Omental fat pad (tissue), 4 donors: Measurements from ENCODE around the gene CASK. TPM values are rescaled to one million over a fixed set of nuclear protein-coding genes. Genes with fewer than 3 reads are reported as not detected.

Experiments used
- ATAC-seq: fragments of 150-250 bp; one replicate; pipeline ENCODE4 v1.9.1; 2016; ENCODE audit warnings: mild to moderate bottlenecking, moderate library complexity; ENCODE audit not compliant: low FRiP score
- DNase-seq: peaks from one replicate; pipeline ENCODE4 v3.0.0-alpha.2; 2019; ENCODE audit warnings: low spot score
- total RNA-seq, 4 donors: library from RNA; depleted of rRNA; stranded (reverse); fragments of >200 nt; gene quantifications; one replicate each; pipeline ENCODE4 v1.1.0, GENCODE V29; 2016
- TF ChIP-seq, protein P1 (sequence below), 3 donors: fragments of 450-650 bp; IDR thresholded peaks; one replicate each; pipeline ENCODE4 v1.5.1; 2016 to 2017; ENCODE audit warnings: antibody characterized with exemption in 3 of 3, mild to moderate bottlenecking in 3 of 3, moderate library complexity in 2 of 3

The CASK gene
- total RNA-seq, 4 donors from 2014 or later, result 26.8 to 42.4 (median 32.9) TPM

GRCh38 chrX:41530085-41530484 lies 393.3 kb downstream of the CASK start:
- TF ChIP-seq, protein P1, sequence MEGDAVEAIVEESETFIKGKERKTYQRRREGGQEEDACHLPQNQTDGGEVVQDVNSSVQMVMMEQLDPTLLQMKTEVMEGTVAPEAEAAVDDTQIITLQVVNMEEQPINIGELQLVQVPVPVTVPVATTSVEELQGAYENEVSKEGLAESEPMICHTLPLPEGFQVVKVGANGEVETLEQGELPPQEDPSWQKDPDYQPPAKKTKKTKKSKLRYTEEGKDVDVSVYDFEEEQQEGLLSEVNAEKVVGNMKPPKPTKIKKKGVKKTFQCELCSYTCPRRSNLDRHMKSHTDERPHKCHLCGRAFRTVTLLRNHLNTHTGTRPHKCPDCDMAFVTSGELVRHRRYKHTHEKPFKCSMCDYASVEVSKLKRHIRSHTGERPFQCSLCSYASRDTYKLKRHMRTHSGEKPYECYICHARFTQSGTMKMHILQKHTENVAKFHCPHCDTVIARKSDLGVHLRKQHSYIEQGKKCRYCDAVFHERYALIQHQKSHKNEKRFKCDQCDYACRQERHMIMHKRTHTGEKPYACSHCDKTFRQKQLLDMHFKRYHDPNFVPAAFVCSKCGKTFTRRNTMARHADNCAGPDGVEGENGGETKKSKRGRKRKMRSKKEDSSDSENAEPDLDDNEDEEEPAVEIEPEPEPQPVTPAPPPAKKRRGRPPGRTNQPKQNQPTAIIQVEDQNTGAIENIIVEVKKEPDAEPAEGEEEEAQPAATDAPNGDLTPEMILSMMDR (IDR thresholded peaks at IDR 0.05), result no peak
- DNase-seq (no peak), ATAC-seq (no peak)

- ATAC-seq, result no peak
- DNase-seq, result no peak
- TF ChIP-seq, protein P1 (IDR thresholded peaks at IDR 0.05), result no peak
Measured at GRCh38 chrX:41529221-41529620, 394.1 kb downstream of the CASK start.

DNA sequence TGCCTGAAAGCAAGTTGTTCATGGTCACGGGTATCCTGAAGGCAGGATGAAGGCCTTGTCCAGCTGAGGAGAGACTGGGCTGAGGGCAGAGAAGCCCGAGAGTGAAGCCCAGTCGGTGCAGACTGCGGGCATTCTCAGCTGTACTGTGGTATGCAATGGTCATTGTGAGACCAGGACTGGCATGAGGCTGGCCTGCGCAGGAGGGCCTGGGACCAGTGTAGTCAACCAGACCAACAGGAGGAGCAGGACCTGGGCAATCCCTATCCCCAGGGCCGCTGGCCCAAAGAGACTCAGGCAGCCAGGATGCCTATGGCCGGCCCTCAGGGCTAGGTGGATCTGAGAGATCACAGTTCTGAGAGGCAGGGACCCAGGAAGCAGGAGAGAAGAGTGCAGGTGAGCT lies 394.6 kb downstream of the CASK start:
- TF ChIP-seq, protein P1 (IDR thresholded peaks at IDR 0.05), result no peak
- DNase-seq, result no peak
- no peak for ATAC-seq

GRCh38 chrX:41526925-41527324 lies 396.4 kb downstream of the CASK start:
- TF ChIP-seq, protein P1 (IDR thresholded peaks at IDR 0.05), result no peak
- DNase-seq (no peak), ATAC-seq (no peak)

DNA sequence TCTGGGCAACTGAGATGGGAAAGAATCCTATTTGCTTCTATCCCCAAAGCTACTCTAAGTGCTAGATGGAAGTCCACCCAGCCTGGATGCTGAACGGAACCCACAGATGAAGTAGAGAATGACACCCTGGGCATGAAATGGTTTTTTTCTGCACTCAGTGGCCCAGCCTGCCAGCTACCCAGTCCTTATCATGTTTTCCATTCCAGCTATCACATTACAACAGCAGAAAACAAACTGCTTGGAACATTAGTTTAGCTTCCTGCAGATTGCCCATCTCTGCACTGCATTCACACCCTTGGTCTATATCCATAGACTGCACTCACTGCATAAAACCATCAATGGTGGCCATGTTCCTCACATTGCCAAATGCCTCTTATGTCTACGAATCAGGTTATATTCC lies 397.1 kb downstream of the CASK start:
- DNase-seq (no peak), ATAC-seq (no peak)
- TF ChIP-seq, protein P1 (IDR thresholded peaks at IDR 0.05), result no peak

GRCh38 chrX:41522671-41523070 lies 400.7 kb downstream of the CASK start:
- TF ChIP-seq, protein P1 (IDR thresholded peaks at IDR 0.05), result no peak
- DNase-seq, result no peak
- no peak for ATAC-seq

GRCh38 chrX:41522081-41522480 lies 401.3 kb downstream of the CASK start:
- DNase-seq (no peak), ATAC-seq (no peak)
- TF ChIP-seq, protein P1 (IDR thresholded peaks at IDR 0.05), result no peak
